Measurements from ENCODE around the gene C1QTNF4. TPM values are rescaled to one million over a fixed set of nuclear protein-coding genes. Genes with fewer than 3 reads are reported as not detected.
A peak's percentile ranks its signal among the peaks of the same experiment; 100 is the strongest.

C1QTNF4 gene
- total and polyA plus RNA-seq, 2 of the 13 experiments (the other 11 are each of a cell fraction or from before 2014, with no cell fraction given) = not detected

- TF ChIP-seq PAXIP1 (CRISPR knock-in tag; conservative IDR thresholded peaks at IDR 0.05) (peak; percentile 50), DR1 (CRISPR knock-in tag; IDR thresholded peaks at IDR 0.05) (peak; percentile 78; the same call in 1 of the 2 replicates), ZNF263 (CRISPR knock-in tag; IDR thresholded peaks at IDR 0.05) (peak; percentile 47; the same call in 1 of the 2 replicates), ZBTB46 (CRISPR knock-in tag; IDR thresholded peaks at IDR 0.05; ENCODE audit: borderline replicate concordance) (no peak), ZNF747 (CRISPR knock-in tag; IDR thresholded peaks at IDR 0.05; ENCODE audit: borderline replicate concordance) (peak; percentile 87), ZNF138 (CRISPR knock-in tag; IDR thresholded peaks at IDR 0.05; ENCODE audit: low read depth) (peak; percentile 87), CHD2 (IDR thresholded peaks at IDR 0.05; ENCODE audit: low read depth, low read length) (peak; percentile 87), ATF7-NPFF (CRISPR knock-in tag; IDR thresholded peaks at IDR 0.05; ENCODE audit: low read depth) (peak; percentile 96; the same call in 1 of the 2 replicates), ZNF569 (CRISPR knock-in tag; IDR thresholded peaks at IDR 0.05; ENCODE audit: borderline replicate concordance) (no peak), ZNF343 (CRISPR knock-in tag; IDR thresholded peaks at IDR 0.05) (0 out of 2 replicates have a peak, but pooled peaks have one; percentile 46), ZBTB26 (CRISPR knock-in tag; IDR thresholded peaks at IDR 0.05; ENCODE audit: borderline replicate concordance) (no peak; the same call in 1 of the 2 replicates), ZBTB33 (CRISPR knock-in tag; IDR thresholded peaks at IDR 0.05) (peak; percentile 24), ZNF713 (CRISPR knock-in tag; IDR thresholded peaks at IDR 0.05) (peak; percentile 60; the same call in 1 of the 2 replicates), ZBTB21 (CRISPR knock-in tag; IDR thresholded peaks at IDR 0.05) (peak; percentile 67; the same call in 1 of the 2 replicates), ZNF329 (CRISPR knock-in tag; IDR thresholded peaks at IDR 0.05; ENCODE audit: low read depth) (peak; percentile 80; the same call in 1 of the 2 replicates)
Measured at GRCh38 chr11:47642099-47642855, 48.1 kb upstream of the C1QTNF4 start, which contains the start of gene MTCH2 (continued).
